8988T (cell line): ENCODE measurements around the gene GALNT18.

Source experiments
- DNase-seq: peaks from one replicate; pipeline ENCODE4 v3.0.0; 2011

The GALNT18 gene

DNA sequence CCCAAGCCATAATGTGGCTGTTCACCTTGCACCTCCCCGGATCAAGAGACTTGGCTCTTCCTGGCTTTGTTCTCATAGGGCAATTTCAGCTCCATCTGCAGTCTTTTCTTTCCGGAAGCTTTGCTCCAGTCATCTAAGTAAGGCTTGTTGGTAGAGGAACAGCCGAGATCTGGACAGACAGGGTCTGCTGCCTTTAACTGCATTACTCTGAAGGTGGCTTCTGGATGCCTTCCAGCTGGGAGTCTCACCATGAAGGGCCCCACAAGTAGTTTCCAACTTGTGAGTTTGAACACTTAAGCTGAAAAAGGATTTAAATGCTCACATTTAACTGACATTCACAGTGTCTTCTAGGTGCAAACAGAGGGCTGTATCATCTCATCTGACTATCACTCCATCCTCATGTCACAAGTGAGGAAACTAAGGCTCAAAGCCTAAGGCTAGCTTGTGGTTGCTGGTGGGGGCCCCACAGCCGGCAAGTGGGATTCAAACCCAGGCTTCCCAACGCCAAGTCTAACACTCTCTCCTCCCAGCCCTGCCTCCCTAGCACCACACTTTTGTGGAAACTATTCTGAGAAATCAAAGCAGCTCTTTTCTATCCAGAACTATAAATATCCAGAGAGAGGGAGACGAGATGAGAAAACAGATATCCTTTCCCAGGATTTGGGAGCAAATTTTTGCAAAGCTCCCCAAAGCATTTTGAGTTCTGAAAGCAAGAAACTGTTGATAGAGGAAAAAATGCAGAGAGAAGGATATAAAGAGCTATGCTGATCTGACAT, 58.4 kb downstream of the GALNT18 start:
- DNase-seq, result no peak

DNA sequence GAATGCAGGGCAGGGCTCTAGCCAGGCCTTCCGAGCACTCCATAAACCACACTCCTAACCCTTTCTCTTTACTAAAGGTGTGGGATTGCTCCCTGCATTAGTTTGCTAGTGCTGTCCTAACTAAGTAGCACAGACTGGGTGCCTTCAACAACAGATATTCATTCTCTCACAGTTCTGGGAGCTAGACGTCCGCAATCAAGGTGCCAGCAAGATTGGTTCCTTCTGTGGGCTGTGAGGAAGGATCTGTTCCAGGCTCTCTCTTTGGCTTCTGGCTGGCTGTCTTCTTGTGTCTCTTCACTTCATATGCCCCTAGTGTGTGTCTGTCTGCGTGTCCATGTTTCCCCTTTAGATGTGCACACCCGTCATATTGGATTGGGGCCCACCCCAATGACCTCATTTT, 59.8 kb downstream of the GALNT18 start:
- DNase-seq, result no peak

DNA sequence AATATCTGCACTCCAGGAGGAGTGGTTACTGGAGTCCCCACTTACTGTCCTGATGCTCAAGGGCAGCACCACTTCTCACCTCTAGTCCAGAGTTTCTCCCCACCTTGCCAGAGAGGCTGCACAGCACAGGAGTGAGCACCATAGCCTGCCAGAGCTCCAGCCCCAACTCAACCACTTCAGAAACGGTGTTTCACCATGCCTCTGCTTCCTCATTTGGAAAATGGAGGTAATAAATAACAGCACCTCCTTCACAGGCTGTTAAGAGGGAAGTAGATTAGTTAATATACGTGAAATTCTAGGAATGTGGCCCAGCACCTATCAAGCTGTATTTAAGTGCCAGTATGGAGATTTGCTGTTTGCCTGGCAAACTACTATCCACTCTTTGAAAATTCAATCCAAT, 63.0 kb downstream of the GALNT18 start:
- no peak for DNase-seq

DNA sequence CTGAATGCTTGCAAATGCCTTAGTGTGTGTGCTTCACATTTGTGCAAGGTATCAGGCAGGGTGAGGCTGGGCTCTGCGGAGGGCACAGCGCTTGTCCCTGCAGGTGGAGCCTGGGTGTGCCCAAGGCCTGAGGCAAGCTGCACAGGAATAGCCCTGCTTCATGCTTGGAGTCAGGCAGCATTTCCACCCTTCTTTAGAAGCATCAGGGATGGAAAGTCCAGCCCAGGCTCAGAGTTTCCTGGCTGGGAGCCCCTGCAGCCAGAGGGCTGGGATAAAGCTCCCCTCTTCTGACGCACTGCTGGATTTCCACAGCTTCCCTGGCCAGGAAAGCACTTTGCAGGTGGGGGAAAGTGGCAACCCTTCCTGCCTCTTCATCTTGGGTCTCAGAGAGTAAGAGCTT, 63.4 kb downstream of the GALNT18 start:
- no peak for DNase-seq

DNA sequence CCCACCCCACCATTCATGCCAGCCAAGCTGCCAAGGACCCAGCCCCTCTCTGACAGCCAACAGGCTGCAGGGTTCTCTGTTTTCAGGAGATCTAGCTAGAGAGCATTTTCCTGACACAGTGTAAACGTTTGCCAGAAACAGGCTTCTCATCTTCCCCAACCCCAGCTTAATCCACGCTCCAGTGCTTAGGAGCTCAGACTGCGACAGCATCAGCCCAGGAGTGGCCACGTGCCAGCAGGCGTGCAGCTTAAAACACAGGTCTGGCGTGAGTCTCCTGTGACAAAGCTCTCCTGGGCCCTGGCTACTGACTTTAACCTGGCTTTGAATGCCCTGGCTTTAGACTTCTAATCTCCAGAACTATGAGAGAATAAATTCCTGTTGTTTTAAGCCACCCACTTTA, 66.6 kb downstream of the GALNT18 start:
- DNase-seq, result no peak

DNA sequence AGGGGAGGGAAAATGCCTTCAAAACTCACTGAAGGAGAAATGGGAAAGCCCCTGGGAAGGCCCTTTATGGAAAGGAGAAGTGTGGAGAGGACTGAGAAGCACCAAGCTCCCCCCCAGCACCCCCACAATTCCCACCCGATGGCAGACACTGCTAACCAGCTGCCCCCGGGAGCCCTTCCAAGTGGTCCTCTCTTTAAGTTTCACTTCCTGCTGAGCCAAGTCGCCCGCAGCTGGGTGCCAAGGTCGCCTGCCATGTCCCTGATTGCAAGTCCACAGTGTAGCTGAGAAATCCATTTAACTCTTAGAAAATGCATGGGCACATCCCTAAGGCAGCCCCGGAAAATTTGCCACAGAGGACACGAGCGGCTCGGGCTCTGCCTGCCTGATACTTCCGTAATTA, 68.2 kb downstream of the GALNT18 start:
- no peak for DNase-seq

DNA sequence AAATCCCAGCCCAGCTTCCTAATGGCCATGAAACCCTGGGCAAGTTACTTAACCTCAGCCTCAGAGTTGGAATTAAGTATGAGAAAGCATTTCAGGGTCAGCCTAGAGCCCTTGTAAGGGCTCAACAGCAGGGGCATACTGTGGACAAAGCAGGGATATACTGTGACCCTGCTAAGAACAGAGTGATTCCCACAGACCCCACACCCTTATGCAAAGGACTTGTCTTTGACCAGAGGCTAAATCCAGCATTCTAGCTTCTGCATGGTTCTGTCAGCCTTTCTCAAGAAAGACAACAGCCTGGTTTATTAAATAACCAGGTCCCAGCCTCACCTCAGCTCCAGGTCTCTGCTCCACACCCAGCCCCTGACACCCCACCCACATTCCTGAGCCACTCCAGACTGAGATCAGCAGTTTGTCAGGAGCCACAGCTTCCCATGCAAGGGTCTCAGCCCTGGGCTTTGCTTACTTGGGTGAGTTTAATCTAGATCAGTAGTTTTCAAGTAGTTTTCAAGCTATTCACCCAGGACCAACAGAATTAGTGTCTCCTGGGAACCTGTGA, 69.2 kb downstream of the GALNT18 start:
- DNase-seq, result no peak

DNA sequence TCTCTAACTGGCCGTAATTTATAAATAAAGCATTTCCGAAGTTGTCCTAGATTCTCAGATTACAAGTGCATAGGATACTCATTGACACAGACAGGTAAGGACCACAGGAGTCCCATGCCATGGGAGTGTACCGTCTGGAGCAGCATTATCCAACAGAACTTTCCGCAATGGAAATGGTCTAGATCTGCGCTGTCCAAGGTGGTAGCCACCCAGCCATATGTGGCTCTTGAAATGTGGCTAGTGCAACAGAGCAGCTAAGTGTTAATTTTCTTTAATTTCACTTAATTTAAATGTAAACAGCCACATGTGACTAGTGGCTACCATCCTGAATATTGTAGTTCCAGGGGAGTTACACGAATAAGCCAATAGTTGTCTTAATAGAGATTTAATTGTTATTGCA, 71.3 kb downstream of the GALNT18 start:
- no peak for DNase-seq

DNA sequence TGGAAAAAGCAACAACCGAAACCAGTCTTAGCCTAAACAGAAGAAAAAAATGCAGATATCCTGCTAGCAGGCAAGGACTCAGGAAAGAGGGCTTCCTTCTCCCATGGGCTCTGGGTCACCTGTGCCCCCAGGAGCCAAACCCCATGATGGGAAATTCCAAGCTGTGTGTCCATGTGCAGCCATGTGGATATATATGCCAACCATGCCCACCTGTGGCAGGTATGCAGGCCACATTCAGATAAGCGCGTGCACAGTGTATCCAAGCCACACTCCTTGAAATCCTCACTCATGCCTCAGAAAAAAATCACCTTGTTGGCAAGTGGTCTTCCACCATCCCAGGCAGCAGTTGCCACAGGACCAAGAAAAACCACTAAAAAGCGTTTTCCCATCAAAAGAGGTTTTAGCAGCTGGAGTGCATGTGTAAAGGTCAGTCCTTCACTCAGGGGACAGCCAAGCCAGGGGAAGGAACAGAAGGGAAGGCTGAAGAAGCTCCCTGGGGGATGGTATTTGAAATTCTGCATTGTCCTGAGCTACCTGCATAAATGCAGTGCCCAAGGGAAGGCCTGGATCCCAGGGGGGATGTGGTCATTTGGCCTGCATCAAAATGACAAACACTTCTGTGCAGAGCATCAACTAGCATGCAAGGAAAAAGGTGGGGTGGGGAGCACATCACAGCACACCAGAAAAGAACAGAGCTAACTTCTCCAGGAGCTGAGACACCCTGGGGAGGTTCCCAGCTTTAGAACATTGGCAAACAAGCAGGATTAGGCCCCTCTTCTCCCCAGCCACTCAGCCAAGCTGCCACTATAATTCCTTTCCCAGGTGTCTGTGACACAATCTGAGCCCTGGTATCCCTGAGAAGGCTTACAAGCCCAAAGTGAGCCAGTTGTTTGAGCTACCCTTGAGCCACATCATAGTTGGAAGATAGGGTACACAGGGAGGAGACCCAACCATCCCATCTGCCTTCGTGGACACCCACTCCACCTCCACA, 76.2 kb downstream of the GALNT18 start:
- no peak for DNase-seq

DNA sequence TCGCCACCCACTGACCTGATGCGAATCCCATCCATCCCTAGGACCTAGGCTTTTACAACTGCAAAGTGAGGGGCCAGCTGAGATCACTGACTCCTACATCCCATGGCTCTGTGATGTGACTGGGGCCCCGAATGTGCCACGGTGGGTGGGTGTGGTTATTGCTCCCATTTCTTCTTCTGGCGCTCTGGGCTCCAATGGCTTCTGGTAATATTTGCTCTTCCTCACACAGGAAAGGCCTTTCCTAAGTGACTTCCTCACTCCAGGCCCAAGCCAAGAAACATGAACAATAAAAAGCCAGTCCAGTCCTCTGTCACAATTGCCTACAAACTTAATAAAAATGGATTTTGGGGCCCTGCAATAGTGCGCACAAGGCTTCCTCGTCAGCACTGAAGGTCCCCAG, 78.1 kb downstream of the GALNT18 start:
- no peak for DNase-seq

DNA sequence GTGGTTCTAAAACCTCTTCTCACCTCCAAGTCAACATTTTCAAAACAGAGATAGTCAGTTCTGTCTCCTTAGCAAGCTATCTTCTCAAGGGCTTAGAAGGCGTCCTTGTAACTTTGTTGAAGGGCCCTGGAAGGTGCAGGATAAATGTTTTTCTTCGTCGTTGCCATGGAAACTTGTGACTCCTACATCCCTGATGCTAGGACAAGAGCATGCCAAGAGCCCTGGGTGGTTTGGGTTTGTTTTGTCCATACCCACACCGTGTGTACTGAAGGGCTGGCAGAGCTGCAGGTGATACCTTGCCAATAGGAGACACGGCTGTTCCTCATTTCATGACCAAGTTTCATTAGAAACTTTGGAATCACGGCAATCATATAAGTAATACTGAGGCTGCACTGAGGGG, 81.6 kb downstream of the GALNT18 start:
- no peak for DNase-seq

DNA sequence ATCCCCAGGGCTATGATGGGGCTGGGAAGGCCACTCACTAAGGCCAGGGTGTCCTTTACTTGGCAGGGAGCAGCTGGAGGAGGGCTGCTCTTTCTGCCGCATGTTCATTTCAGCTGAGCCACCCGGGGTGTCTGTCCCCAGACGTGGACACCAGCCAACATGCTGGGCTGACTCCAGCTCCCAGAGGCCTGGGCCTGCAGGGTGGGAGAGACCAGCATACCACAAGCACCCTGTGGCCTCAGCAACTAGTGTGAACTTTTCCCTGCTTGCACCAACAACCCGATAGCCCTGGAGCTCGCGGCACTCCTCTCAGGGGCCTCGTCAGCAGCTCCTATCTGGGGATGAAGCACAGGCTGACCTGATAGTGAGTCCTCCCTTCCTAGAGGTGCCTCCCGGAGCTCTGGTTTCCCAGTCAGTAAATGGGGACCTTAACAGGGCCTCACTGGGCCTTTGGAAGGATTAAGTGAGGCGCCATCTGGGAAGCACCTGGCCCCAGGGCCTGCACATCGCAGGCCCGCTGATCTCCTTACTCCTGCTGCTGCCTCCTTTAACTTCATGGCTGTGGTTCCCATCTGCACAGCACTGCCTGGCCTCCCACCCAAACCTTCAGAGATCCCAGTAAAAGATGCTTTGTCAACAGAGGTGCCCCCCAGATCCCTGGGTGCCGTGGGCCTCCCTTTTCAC, 83.4 kb downstream of the GALNT18 start:
- no peak for DNase-seq

DNA sequence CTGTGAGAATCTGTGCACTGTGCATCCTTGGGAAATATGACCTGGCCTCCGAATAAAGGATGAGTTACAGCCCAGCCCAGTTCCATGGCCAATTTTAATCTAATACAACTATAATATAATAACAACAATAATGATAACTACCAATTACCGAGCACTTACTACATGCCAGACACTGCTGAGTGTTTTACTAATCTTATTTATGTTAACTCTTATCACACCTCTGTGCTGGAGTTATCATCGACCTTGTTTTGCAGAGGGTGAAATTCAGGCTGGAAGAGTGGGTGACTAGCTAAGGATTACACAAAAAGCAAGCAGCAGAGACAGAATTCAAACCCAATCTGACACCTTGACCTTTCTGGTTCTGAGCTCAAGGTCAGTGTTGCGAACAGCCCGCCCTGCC, 83.9 kb downstream of the GALNT18 start:
- DNase-seq, result no peak

DNA sequence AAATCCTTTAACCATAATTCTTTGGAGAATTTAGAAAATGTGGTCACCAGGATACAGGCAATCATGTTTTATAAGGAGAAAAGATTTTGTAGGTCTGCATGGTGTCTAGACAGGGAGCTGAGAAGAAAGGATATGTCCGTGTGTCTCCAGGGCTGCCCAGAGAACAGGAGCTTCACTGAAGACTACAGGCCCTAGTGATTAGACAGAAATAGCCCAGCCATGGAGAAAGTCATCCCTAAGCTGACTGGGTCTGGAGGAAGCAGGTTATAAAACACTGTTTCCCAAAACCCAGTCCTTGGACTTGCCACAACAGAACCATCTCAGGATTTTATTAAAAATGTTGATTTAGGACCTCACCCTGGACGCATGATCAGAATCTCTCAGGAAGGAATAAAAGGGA, 84.4 kb downstream of the GALNT18 start:
- DNase-seq, result no peak

DNA sequence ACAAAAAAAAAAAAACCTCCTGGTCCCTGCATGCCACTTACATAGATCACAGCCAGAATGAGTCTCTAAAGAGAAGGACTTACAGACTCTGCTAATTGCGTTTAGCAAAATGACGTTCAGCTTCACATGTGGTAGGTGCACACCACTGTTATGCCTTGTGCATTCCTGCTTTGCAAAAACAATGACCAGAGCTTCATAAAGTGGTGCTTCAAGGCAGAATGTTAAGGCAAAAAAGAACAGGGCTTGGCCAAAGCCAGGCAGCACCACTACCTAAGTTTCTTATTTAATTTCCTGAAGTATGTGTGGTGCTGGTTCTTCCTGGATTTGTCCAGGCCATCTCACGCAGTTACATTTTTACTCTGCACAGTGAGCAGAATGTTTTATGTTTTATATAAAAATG, 85.2 kb downstream of the GALNT18 start:
- no peak for DNase-seq

DNA sequence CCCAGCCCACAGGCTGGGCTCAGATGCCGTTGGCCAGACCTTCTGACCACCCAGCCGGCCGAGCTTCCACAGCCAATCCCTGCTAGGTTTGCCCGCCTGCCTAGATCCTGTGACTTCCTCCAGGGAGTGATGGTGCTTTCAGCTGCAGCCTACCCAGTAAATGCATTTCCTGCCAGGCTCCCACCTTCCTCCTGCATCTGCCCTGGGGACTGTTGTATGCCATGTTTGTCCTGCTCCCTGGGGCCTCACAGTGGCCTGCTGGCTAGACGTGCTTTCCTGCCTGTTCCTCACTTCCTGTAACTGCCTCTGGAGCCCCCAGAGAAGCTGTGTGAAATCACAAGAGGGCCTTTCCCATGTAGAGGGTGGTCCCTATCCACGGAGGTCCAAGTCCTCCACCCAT, 86.2 kb downstream of the GALNT18 start:
- DNase-seq, result no peak

DNA sequence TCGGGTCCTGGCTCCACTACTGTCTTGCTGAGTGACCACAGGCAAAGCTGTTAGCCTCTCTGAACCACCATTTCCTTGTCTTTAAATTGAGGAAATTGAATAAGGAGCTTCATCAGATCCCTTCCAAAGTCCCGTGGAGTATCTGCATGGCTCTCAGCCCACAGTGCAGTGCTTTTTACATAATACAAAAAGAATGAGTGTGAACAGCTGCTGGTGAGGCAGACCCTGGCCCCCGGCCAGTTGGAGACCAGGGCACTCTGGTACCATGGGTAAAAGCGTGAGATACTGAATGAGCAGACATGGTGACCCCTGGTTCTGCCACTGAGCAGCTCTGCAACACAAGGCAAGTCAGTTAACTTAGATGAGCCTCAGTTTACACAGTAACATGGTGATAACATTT, 86.8 kb downstream of the GALNT18 start:
- DNase-seq, result no peak

DNA sequence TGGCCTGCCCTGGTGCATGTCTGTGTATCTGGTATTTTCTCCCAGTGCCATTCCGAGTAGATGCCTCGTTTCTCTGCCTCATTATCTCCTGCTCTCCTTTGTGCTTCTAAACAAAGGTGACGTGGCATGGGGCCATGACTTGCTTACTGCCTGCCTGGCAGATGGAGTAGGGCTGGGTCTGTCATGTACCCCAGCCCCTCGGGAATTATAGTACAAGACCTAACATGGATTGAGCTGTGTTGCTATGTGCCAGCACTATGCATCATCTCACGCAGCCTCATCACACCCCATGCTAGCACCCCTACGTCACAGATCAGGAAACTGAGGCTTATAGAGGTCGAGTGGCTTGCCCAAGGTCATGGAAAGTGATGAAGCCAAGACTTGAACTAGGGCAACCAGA, 88.1 kb downstream of the GALNT18 start:
- DNase-seq, result no peak

DNA sequence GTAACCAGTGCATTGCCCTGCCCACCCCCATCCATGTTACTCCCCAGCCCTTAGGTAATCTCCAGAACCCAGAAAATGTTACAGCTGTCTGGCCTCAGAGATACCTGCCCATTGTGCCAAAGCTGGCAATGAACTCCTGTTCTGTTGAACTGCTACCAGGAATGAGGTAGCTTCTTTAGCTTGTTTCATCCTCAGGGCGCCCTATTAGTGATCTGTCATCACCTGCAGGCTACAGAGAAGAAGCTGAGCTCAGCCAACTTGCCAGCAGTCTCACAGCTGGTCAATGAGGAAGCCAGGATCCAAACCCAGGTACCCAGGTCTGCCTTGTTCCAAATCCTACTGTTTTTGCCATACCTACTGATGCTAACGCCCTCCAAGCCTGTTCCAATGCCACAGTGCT, 88.7 kb downstream of the GALNT18 start:
- DNase-seq, result no peak

DNA sequence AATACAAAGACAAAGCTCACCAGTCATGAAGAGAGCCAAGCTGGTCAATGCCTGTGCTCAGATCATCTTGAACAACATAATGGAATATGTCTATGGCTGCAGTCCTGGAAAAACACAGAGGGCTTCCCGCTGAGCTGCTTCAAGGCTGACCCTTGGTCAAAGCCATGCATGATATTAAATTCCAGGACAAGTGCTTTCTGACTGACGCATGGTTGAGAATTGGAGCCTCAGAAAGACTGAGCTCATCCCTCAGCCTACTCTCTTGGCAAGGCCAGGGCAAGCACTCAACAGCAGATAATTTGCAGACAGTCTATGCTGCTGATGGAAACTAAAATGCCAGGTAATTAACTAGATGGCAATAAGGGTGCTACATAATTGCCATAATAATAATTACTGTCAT, 89.2 kb downstream of the GALNT18 start:
- no peak for DNase-seq

DNA sequence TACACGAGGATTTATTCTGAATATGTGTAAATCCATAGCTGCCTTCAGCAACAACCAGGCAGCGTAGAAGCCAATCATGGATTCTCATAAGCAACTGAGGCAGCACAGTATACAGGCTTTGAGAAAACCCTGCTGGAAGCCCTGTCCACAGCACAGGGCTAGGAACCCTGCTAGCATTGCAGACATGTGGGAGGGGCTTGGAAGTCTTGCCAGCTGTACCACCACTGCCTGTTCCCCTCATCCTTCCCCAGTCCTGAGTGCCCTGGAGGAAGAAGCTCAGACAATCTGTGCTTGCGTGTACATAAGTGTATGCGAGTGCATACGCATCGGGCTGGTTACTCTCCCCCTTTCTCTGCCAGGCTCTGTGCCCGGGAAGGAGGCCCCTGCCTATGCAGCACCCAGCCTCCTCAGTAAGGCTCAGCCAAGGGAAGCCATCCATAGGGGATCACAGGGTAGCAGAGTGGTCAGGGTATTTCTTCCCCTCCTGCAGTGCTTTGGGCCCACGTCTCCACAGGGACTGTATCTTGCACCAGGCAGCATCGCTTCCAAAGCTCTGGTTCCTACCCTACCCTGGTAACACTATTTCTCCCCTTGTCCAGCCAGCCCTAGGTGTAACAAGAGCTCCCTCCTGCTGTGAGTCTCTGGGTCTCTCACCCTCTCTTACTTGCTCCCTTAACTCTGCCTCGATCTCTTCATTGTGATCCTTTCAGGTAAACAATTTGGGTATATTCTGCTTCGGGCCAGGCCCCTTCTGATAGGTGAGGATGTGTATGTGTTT, 90.5 kb downstream of the GALNT18 start:
- DNase-seq, result no peak

DNA sequence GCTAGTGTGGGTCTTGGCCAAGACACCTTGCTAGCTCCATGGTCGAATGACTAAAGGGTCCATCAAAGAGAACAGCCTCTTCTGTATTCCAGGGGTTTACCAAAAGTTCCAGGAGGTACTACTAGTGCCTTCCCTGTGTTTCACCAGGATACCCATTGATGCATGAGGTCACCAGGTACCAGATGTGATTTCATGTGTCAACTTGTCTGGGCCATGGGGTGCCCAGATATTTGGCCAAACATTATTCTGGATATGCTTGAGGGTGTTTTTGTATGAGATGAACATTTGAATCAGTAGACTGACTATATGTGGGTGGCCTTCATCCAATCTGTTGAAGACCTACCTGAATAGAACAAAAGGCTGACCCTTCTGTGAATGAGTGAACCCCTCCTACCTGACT, 92.8 kb downstream of the GALNT18 start:
- no peak for DNase-seq

DNA sequence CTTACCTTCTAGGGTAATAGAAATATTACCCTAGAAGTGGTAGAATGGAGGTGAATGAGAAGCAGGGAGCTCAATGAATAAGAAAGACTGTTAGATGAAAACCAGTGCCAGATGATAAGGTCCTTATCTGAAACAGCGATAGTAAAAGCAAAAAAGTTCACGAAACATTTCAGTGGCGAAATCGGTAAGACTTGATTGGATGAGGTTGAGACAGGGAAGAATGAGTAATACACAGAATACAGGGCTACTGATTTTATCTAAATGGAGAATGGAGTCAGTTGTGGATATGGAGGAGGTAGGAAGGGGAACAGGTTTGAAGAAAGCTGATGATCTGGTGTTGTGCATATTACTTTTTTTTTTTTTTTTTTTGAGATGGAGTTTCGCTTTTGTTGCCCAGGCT, 96.5 kb downstream of the GALNT18 start:
- no peak for DNase-seq
